AG04450 (cell line): ENCODE data around the gene DSG2. TPM values are rescaled to one million over a fixed set of nuclear protein-coding genes. Genes with fewer than 3 reads are reported as not detected.

Source experiments
- CTCF ChIA-PET: fragments of 300-600, 350-600 bp; formaldehyde crosslinking; extraction: SDS; loops from one replicate; lab custom pipeline; 2022; ENCODE audit warnings: antibody characterized with exemption, inconsistent platforms; lab: Charles Lee
- POLR2A ChIA-PET: fragments of 350-600 bp; formaldehyde crosslinking; extraction: SDS; loops from one replicate; lab custom pipeline; 2021; ENCODE audit warnings: antibody characterized with exemption, inconsistent platforms; lab: Yijun Ruan, JAX
- DNase-seq: peaks from one replicate; pipeline ENCODE4 v3.0.0-alpha.2; 2011; ENCODE audit warnings: low read depth, low spot score
- H3K27ac ChIP-seq: one replicate; pipeline ENCODE4 v1.5.1; 2012; ENCODE audit warnings: low read depth, low read length, control low read depth
- H3K27me3 ChIP-seq: one replicate; pipeline ENCODE4 v1.6.0; 2012; ENCODE audit warnings: low read length; ENCODE audit not compliant: control insufficient read depth, insufficient read depth
- H3K4me3 ChIP-seq: 2 replicates; pipeline ENCODE4 v1.5.1; 2011; ENCODE audit warnings: mild to moderate bottlenecking, low read depth, low read length, control low read depth
- H3K9me3 ChIP-seq: 2 replicates; pipeline ENCODE4 v1.5.1; 2012; ENCODE audit warnings: low read length; ENCODE audit not compliant: control insufficient read depth, insufficient read depth
- polyA plus RNA-seq: library from polyadenylated mRNA; depleted of rRNA; stranded (reverse); fragments of >200 nt; gene quantifications from 2 replicates; pipeline ENCODE4 v1.2.3, GENCODE V29; 2011
- TF ChIP-seq, protein P1 (sequence below): IDR thresholded peaks from 2 replicates; pipeline ENCODE4 v1.5.1; 2011; ENCODE audit warnings: low read depth, low read length, control low read depth, inconsistent platforms

Gene DSG2
- polyA plus RNA-seq, 1 experiment = 0.84 TPM

DNA sequence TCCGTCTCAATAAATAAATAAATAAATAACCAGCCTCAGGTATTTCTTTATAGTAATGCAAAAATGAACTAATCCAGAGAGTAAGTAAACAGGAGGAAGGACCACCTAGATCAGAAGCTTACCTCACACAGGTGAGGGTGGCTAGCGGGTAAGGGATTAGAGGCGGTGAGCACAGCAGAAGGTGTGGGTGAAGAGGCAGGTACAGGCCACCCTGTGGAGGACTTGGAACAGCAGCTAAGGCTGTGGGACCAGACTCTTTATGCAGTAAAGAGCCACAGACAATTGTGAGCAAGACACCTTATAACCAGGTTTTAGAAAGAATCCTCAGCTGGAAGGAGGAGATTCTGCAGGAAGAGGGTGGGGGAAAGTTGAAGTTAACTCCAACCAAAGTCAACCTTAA, 59.5 kb downstream of the DSG2 start:
- no peak overlapping the region for H3K4me3 ChIP-seq
- TF ChIP-seq, protein P1, sequence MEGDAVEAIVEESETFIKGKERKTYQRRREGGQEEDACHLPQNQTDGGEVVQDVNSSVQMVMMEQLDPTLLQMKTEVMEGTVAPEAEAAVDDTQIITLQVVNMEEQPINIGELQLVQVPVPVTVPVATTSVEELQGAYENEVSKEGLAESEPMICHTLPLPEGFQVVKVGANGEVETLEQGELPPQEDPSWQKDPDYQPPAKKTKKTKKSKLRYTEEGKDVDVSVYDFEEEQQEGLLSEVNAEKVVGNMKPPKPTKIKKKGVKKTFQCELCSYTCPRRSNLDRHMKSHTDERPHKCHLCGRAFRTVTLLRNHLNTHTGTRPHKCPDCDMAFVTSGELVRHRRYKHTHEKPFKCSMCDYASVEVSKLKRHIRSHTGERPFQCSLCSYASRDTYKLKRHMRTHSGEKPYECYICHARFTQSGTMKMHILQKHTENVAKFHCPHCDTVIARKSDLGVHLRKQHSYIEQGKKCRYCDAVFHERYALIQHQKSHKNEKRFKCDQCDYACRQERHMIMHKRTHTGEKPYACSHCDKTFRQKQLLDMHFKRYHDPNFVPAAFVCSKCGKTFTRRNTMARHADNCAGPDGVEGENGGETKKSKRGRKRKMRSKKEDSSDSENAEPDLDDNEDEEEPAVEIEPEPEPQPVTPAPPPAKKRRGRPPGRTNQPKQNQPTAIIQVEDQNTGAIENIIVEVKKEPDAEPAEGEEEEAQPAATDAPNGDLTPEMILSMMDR = no peak
- H3K9me3 ChIP-seq = no peaks in the 10 kb centered on the region
- ChIA-PET CTCF (interaction anchor here (1.5 to 3.3 kb wide), 3 partner anchors 12 to 420 kb away, joined by 5 to 24 read pairs (median 14); no protein-coding TSS in a partner anchor), POLR2A (no interaction called here)
- H3K27me3 ChIP-seq = no peaks in the 10 kb centered on the region
- no peak for DNase-seq
- H3K27ac ChIP-seq = no peak overlapping the region

DNA sequence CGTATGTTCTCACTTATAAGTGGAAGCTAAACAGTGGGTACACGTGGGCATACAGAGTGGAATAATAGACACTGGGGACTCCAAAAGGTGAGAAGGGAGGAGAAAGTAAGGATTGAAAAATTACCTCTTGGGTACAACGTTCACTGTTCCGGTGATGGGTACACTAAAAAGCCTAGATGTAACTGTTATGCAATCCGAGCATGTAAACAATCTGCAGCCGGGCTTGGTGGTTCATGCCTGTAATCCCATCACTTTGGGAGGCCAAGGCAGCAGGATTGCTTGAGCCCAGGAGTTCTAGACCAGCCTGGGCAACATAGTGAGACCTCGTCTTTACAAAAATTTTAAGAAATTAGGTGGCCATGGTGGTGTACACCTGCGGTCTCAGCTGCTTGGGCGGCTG, 60.6 kb downstream of the DSG2 start:
- Histone ChIP-seq H3K27ac (no peak overlapping the region), H3K9me3 (no peaks in the 10 kb centered on the region), H3K4me3 (no peak overlapping the region), H3K27me3 (no peaks in the 10 kb centered on the region)
- no peak for DNase-seq
- CTCF ChIA-PET = no interaction called here
- POLR2A ChIA-PET = no interaction called here
- TF ChIP-seq, protein P1 = no peak

DNA sequence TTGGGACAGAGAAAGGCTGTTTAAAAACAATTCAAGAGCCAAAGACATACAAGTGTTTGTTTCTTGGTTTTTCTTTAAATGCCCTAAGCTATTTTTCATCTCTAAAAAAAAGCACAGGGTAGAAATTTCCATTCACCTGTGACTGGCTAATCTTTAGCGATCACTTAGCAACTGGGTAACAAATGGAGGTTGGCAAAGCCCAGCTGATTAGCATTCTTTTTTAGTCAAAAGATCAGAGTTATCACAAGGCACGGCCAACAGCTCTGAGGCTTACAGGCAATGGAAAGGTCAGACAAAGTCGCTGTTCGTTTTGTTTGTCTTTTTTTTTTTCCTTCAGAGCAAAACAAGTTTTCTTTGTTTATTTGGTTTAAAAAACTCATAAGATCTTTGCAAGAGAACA, 64.7 kb downstream of the DSG2 start:
- Histone ChIP-seq H3K27ac (no peak overlapping the region), H3K27me3 (no peaks in the 10 kb centered on the region), H3K9me3 (no peaks in the 10 kb centered on the region), H3K4me3 (no peak overlapping the region)
- DNase-seq = no peak
- ChIA-PET POLR2A (no interaction called here), CTCF (interaction anchor here (0.8 to 1.1 kb wide), 2 partner anchors 10 to 160 kb away, joined by 3 to 5 read pairs; no protein-coding TSS in a partner anchor)
- TF ChIP-seq, protein P1 = no peak

DNA sequence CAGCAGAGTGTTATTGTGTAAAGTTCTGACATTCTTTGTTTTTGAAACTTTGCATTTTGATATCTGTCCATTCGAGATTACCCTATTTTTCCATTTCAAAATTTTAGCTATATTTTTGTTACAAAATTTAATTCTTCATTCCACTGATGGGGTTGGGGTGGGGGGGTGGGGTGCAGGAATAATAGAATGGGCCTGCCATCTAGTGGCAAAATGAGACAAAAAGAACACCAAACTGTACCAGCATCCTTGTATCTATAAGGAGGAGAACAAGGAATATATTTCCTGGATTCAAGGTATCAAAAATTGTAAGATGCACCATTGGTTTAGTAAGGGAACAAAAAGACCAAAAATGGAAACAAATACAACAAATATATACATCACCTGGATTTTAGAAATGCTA, 65.8 kb downstream of the DSG2 start:
- H3K4me3 ChIP-seq = no peak overlapping the region
- no peaks in the 10 kb centered on the region for H3K27me3 ChIP-seq
- POLR2A ChIA-PET = no interaction called here
- TF ChIP-seq, protein P1 = no peak
- H3K27ac ChIP-seq = no peak overlapping the region
- no peaks in the 10 kb centered on the region for H3K9me3 ChIP-seq
- no peak for DNase-seq
- CTCF ChIA-PET = interaction anchor here (0.8 to 1.6 kb wide), 2 partner anchors 9 to 159 kb away, joined by 5 to 6 read pairs; no protein-coding TSS in a partner anchor

DNA sequence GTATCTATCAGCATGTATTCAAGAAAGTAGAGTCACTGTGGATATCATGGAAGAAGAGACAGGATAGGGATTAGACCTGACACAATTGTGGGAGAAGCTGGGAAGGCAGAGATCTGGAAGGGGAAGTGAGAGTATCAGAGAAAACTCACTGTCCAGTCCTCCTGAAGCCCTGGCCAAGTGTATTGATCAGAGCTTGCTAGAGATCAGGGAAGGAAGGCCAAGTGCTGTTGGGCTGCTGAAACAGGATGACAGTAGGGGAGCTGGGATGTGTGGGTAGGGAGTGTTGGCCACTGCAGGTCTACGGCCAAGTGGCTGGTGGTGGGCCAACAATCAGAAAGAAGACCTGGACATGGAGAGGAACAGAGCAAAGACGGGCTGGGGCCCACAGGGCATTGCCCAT, 67.4 kb downstream of the DSG2 start:
- ChIA-PET CTCF (no interaction called here), POLR2A (no interaction called here)
- no peak for DNase-seq
- TF ChIP-seq, protein P1 = no peak
- Histone ChIP-seq H3K4me3 (no peak overlapping the region), H3K9me3 (no peaks in the 10 kb centered on the region), H3K27ac (no peak overlapping the region), H3K27me3 (no peaks in the 10 kb centered on the region)
